ENCODE data around the gene HSPG2.

Gene HSPG2

DNA sequence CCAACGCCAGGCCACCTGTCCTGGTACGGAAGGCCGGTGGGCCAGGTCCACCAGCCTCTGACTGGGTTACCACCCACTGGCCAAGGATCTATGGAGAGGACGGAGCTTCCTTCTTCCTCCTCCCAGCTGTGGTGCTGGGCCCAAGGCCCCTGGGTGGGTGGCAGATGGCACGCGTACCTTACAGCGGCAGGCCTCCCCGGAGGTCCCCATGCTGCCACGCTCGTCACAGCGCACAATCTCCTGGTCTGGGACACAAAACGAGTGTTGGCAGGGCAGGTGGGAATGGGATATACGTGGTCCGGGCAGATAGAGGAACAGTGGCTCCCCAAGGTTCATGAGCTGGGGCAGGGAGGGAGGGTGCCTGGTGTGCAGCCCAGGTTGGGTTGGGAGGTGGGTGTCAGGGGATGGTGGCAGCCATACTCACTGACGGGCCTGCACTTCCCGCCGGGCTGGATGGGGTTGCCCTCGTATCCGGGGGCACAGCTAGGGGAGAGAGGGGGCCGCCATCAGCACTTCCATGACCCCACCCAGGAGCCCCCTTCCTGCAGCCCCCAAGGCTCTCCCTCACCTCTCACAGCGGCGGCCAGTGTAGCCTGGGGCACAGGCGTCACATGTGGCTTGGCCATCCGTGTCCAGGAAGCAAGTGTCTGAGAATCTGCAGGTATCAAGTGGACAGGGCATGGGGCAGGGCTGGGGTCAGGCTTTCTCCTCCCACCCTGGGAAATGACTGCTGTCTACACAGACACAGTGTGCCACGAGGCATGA, 58.9 kb downstream of the HSPG2 start:
- DNase-seq = no peak

- no peak for DNase-seq
These were observed 60.8 kb downstream of the HSPG2 start for GRCh38 chr1:21876267-21876666.

DNA sequence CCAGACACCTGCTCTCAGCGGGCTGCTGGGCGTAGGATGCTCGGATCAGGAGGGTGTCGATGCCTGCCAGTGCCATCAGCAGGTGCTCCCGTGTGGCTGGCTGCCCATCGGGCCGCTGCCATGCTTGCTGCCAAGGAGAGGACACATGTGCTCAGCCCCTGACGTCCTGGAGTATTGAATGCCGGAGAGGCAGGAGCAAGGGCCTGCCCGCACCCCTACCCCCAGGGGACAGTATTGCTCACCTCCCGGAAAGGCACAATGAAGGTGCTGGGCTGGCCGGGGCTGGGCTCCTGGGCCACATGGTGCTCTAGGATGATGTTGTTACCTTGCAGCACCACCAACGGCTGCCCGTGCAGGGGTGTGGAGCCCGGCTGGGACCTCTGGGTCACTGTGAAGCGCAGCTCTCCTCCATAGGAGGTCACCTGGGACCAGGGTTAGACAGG, 61.5 kb downstream of the HSPG2 start:
- DNase-seq = no peak

DNA sequence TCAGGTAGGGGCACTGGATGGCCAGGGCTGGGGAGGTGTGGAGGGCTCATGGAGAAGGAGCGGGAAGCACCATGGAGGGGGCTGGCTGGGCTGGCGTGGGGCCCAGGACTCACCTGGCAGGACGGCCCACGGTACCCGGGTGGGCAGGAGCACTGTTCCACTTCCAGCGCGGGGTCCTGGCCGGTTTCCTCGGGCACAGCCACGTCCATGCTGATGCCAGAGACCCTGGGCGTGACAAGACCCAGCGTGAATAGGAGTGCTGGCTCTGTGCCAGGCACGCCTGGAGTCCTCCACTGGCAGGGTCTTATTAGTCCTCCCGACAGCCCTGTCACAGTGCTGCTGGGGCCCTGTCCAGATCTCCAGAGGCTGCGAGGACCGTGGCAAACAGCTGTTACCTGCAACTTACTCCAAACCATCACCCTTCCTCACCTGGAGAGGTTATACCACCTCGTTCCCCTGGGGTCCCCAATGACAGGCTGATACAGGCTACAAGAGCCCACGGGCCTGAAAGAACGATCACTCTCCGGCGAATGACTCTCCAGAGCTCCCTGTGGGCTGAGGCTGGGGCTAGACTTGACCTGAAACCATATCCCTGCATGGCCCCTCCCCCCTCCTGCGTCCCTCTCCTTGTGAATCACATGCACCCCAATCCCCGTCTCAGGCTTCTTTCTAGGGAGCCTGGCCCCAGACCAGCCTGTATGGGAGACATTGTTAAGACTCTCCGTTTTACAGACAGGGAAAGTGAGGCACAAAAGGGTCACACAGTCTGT, 62.1 kb downstream of the HSPG2 start:
- no peak for DNase-seq

GRCh38 chr1:21874328-21874727, 62.8 kb downstream of the HSPG2 start:
- DNase-seq = no peak

DNA sequence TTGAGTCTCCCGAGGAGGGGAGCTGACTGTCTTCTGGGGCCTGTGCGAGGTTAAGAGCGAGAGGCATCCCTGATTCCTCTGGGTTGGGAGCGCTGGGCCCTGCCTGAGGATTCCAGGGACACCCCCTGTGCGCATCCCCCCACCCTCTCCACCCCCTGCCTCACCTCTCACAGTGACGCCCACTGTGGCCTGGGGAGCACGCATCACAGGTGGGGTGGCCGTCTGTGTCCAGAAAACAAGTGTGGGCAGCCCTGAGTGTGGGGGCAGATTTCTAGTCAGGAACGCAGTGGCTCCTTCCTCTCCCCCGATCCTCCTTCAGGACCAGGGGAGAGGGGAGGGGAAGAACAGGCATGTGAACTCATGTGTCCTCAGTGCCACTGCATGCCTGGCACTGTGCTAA, 63.3 kb downstream of the HSPG2 start:
- no peak for DNase-seq

DNA sequence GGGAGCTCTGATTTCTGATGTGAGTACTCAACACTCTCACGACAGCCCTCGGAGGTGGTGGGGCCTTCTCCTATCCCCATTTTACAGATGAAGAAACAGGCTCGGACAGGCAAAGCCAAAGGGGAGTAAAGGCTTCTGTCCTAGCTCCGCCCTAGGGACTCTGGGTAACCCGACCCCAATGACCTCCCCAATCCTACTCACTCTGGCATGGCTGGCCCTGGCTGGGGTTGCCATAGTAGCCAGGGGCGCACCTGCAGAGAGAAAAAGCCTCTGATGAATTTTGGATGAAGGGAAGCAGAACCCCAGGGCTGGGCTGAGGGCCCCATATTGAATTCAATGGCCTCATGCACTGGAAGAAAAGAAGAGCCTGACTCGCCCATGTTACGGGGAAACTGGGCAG, 63.9 kb downstream of the HSPG2 start:
- no peak for DNase-seq

GRCh38 chr1:21872445-21873079, 64.5 kb downstream of the HSPG2 start:
- no peak for DNase-seq

DNA sequence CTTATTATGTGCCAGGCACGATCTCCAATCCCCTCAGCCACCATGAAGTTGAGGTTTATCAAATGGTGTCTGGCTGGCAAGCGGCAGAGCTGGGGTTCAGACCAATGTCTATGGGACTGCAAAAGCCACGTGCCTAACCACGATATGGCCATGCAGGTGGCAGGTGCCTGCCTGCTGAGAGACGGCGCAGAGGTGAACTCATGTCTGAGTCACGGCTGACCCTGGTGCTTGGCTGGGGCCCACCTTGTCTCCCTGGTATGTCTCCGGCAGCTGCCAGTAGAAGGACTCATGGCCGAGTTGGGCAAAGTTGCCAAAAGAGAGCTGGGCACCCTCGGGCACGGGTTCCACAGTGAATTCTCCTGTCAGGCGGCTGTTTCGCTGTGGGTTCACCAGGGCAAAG, 65.2 kb downstream of the HSPG2 start:
- no peak for DNase-seq

DNA sequence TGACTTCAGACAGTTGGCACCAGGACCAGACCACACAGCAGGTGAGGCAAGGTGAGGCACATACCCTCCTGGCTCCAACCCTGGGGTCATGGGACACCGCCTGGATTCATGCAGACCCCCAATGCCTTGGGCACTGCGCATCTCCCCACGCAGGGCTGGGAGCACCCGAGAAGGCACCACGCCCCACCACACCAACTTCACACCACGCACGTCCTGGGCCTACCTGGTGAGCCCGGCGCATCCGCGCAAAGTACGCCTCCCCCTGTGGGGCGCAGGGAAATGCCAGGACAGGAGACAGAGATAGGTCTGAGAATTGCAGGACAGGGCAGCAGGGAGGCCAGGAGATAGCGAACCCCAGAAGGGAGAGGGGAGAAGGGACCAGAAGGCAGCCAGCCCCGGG, 66.5 kb downstream of the HSPG2 start:
- DNase-seq = no peak

- peak; percentile 53 for DNase-seq
These were observed 67.4 kb downstream of the HSPG2 start for GRCh38 chr1:21869620-21870121.

DNA sequence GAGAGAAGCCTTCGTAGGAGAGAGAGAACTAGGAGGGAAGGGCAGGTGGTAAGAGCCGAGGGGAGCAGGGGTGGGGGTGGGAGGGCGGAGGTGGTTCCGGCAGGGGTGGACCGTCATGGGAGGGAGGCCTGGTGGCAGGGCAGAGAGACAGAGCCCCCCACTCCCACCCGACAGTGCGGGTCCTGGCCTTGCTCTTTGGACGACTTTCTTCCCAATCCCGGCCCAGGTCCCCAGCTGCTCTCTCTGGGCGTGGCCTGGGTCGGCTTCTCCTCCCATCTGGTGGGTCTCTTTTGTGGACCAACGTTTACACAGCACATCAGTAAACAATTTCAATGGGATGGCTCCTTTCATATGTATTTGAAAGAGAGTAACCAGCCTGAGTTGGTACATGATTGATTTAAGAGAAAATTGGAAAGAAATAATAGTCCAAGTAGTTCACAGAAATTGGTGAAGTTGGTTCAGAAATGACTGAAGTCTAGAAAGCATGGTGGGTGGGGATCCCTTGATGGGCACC, 68.1 kb downstream of the HSPG2 start:
- DNase-seq = no peak

DNA sequence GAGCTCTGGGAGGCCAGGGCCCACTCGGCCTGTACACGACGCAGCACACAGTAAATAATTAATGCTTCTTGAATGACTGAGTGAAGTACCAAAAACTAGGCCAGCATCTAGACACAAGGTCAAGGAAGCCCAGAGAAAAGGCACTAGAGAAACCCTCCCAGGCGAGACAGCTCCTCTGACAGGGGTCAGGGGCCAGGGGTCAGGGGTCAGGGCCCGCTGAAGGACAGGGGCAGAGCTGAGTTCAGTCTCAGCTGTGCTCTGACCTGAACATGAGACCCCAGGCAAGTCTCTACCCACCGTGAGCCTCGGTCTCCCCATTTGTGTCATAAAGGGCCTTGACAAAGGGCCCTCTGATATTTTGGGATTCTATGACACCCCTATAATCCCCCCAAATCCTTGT, 68.6 kb downstream of the HSPG2 start:
- no peak for DNase-seq

GRCh38 chr1:21867451-21867996, 69.6 kb downstream of the HSPG2 start:
- no peak for DNase-seq

DNA sequence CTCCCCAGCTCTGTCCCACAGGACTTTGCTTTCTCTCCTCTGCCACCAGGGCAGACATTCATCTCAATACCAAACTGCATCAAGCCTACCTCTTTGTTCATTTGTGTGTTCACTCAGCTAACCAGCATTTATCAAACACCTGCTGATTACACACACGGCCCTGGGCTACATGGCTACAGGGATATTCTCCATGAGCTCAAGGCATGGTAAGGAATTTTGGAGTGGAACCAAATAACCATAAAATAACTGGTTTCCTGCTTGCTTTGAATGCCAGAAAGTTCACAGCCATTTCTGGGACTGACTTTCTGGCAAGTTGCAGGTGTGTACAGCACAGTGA, 70.4 kb downstream of the HSPG2 start:
- no peak for DNase-seq

- no peak for DNase-seq
These were observed 71.0 kb downstream of the HSPG2 start for GRCh38 chr1:21865943-21866706.

- DNase-seq = no peak
These were observed 71.5 kb downstream of the HSPG2 start for GRCh38 chr1:21865609-21865942.

DNA sequence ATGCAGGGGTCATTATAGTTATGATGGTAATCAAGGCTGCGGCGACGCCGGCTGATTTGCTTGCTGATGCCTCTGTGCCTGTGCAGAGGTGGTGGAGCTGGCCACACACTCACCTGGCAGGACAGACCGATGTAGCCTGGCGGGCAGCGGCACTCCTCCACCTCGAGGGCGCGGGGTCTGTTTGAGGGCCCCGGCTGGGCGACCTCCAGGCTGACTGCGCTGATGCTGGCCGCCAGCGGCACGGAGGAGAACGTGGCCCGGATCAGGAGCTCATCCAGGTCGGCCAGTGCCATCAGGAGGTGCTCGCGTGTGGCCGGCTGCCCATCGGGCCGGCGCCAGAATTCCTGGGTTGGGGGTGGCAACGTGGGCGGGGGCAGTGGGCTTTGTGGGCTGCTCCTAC, 72.4 kb downstream of the HSPG2 start:
- no peak for DNase-seq

- no peak for DNase-seq
These were observed 73.1 kb downstream of the HSPG2 start for GRCh38 chr1:21863981-21864380.

DNA sequence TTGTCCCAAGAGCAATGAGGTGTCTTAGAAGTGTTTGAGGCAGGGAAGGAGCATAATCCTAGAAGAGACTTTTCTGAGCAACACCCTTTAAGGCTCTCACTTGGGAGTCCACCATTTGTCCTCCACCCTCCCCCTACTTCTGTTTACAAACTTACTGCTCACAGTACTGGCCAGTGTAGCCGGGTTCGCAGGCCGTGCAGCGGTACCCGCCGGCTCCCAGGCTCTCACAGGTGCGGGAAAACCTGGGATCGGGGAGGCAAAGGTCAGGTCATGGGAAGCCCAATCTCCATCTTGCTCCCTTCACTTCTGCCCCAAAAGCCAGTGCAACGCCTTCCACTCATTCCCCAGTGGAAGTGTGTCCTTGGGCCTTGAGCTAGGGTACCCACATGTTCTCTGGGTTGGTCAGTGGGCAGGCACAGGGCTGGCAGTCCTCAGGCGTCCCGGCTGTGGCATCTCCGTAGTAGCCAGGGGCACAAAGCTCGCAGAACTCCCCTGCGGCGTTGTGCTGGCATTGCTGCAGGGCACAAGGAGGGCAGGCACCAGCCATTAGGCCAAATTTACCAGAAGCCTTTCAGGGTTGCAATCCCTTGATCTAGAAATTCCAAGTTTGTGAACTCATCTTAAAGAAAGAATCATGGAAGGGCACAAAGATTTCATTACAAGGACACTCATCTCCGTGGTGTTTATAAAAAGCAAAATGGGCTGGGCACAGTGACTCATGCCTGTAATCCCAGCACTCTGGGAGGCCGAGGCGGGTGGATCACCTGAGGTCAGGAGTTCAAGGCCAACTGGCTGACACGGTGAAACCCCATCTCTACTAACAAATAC, 75.3 kb downstream of the HSPG2 start:
- DNase-seq = no peak

DNA sequence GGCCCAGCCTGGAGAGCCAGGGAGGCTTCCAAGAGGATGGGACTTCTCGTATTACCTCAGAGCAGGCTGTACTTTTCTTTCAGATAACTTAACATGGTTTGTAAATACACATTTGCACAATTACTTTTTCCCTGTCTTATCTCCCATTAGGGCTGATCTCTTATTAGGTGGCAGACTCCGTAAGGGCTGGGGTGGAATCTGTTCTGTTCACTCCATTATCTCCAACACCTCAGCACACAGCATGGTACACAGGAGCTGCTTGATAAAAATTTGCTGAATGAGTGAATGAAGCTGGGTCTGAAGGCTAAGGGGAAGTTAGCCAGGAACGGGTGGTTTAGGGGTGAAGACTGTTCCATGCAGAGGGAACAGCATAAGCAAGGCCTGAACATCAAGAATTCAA, 76.1 kb downstream of the HSPG2 start:
- DNase-seq = no peak

GRCh38 chr1:21859669-21860179, 77.4 kb downstream of the HSPG2 start:
- DNase-seq = no peak
